GM19467 (cell line): ENCODE data around the gene ADRA2B.

Experiments
- ATAC-seq: cut with Tn5 transposase; IDR thresholded peaks from one replicate; pipeline ENCODE4 v1.9.1; 2021; ENCODE audit warnings: mild to moderate bottlenecking, moderate library complexity; ENCODE audit not compliant: unreplicated experiment

Gene ADRA2B

DNA sequence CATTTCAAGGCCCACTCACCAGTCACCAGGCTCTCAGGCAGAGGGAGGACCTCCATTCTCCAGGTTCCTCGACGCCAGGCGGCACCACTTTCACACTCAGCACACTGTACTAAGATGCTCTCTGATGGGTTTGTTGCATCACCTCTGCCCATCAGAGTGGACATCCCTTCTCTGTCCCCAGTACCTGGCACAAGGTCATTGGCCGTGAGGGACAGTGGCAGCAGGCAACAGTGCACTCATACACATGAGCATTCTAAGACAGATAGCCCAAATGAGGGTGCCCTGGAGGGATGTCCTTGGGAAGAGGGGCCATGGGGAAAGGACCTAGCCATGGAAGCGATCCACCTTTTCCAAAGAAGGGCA lies 3.0 kb upstream of the ADRA2B start:
- no peak for ATAC-seq

DNA sequence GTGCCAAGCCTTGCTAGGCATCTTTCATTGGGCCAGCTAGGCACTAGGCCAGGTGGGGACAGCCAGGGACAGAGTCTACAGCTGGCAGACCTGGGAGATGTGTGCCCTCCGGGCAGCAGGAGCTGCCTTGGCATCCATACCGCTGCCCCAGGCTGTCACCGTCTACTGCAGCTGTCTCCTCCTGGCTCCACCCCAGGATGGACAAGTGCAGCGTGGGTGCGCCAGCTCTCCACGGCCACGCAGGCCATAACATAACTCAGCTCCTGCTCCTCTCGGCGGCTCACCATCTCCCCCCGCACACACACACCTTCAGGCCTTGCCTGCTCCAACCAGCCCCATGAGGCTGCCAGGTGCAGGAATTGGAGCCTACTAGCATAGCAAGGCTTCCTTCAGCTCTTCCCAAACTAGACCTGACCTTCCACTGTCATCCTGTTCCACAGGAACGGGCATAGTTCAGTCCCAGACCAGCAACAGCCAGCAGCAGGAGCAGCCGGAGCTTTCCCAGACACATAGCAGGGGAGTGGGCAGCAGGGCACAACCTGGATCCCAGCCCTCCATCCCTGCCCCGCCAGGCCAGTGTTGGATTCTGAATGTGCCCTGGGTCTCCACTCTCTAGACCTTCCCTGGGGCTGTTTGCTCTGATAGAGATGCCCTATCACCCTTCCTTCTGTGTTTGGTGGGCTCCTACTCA lies 2.5 kb upstream of the ADRA2B start:
- no peak for ATAC-seq

GRCh38 chr2:96117701-96118588 lies 1.6 kb upstream of the ADRA2B start:
- no peak for ATAC-seq

- peak; percentile 52 for ATAC-seq
Measured at GRCh38 chr2:96116879-96117533, 635 bp upstream of the ADRA2B start.

GRCh38 chr2:96115631-96116423 lies 544 bp downstream of the ADRA2B start:
- no peak for ATAC-seq

DNA sequence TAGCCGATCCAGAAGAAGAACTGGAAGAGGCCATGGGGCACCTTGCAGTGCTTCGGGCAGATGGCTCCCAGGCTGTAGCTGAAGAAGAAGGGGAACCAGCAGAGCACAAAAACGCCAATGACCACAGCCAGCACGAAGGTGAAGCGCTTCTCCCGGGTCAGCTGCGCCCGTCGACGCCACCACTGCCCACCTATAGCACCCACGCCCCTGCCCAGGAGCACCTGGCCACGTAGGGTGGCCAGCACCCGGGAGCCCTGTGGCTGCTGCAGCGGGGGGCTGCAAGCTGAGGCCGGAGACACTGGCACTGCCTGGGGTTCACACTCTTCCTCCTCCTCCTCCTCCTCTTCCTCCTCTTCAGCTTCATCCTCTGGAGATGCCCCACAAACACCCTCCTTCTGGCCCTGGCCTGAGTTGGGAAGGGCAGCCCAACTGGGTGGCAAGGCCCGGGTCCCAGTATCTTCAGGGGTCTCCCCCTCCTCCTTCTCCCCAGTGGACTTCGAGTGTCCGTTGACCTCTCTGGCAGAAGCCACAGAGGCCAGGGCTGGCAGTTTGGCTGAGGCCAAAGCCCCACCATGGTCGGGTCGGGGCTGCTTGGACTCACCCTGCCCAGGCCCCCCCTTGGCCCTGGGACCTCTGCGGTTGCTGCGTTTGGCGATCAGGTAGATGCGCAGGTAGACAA lies 1.3 kb downstream of the ADRA2B start:
- ATAC-seq, result no peak

DNA sequence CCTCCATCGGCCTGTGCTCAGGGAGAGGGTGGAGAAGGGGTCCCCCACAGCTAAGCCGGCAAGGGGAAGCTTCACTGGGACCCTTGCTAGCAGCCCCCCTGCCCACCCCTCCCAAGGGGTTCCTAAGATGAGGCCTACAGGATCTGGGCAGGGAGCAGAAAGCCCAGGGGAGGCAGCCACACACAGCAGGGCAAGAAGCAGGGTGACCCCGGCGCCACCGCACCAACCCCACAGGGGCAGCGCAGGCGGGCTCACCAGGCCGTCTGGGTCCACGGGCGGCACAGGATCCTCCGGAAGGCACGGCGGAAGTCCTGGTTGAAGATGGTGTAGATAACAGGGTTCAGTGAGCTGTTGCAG lies 1.8 kb downstream of the ADRA2B start:
- ATAC-seq, result no peak

- ATAC-seq, result no peak
Measured at GRCh38 chr2:96113951-96114350, 2.4 kb downstream of the ADRA2B start.

- no peak for ATAC-seq
Measured at GRCh38 chr2:96113367-96113677, 3.0 kb downstream of the ADRA2B start.

- ATAC-seq, result no peak
Measured at GRCh38 chr2:96112501-96113366, 3.6 kb downstream of the ADRA2B start.

GRCh38 chr2:96111823-96112500 lies 4.4 kb downstream of the ADRA2B start:
- ATAC-seq, result no peak

DNA sequence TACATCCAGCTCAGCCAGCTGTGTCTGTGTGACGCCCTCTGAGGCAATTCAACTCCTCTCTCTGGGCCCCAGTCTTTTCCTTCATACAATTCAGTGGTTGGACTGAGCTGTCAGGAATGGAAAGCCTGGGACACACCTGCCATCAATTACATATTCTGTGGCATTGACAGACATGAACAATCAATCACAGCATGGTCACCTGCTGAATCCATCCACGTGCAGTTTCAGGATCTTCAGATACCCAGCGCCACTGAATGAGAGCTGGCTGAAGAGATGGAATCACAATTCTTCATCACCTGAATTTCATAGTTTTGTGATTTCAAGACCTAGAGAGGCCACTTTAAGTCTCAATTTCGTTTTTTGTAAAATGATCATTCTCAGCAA lies 5.1 kb downstream of the ADRA2B start:
- no peak for ATAC-seq

DNA sequence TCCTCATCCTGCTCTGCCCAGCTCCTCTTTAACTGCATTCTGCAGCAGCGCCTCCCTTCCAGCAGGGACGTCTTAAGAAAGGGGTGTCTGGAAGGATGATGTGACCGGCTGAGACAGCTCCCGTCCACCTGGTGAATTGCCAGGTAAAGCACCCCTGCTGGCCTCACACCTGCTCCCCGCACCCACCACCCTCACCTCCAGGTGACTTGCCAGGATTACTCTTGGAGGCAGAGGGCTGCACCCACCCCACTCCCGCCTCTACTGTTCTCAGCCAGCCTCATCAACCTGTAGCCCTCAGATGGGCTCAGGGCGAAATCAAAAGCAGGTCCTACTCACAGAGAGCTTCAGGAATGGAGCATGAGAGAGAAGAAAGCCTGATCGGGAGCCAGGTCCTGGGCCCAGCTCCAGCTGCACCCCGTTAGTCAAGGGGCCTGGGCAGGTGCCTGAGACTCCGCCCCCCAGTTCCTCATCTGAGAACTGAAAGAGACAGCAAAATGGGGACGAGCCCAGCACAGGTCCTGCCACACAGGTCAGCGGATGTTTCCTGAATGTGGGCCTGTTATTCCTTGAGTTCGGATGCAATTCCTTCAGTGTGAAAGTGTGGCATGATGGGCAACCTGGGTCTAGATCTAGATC lies 5.6 kb downstream of the ADRA2B start:
- ATAC-seq, result no peak

- ATAC-seq, result no peak
Measured at GRCh38 chr2:96109931-96110511, 6.3 kb downstream of the ADRA2B start.

- no peak for ATAC-seq
Measured at GRCh38 chr2:96109361-96109680, 7.0 kb downstream of the ADRA2B start.

DNA sequence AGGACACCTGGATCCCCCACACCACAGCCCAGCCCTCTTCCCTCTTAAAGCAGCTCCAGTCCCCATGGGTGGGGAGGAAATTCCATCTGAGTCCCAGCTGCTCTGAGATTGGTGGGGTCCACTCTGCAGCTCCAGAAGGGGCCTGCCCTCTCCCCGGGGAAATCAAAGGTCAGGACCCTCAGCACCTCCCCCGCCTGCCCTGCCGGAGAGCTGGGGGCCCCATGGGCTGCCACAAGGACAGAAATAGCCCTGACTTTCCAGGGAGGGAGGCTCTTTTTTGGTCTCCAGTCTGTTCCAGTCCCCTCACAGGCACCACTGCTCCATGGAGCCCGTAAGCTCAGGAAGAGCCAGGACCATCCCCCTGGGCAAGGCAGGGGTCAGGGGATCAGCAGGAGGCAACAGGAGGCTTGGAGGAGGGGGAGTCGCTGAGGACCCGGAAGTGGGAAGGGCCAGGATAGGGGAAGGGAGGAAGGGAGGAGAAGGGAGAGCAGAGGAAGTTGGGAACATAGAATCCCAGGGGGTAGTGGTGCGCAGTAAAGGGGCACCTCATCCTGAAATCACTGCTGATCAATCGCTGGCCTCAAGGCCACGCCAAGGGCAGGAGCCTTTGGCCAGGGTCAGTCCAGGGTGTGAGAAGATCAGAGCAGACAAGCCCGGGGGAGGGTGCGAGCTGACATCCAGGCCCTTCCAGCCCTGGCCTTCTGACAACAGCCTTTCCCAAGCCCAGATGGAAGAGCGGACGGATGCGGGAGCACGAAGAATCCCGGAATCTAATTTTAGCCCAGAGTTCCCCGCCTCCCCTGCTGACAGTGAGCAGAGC lies 7.6 kb downstream of the ADRA2B start:
- no peak for ATAC-seq

- no peak for ATAC-seq
Measured at GRCh38 chr2:96108151-96108540, 8.2 kb downstream of the ADRA2B start.

DNA sequence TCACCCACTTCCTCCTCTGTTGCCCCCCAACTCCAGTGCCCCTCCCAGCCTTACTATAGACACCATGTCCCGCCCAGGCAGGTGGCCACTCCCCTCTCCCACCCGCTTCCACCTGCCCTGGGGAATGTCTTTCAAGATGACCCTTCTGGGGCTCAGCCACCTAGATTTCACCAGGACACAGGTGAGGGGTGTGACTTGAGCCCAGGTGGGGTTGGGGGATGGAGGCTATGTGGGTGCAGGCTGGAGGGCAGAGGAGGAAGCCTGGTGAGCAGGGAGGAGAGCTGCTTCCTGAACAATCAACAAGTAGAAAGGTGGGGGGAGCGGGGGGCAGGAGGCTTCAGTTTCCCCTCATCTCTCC lies 8.7 kb downstream of the ADRA2B start:
- ATAC-seq, result no peak
